HG02623 (cell line): ENCODE data around the gene GPR84.
A peak's percentile ranks its signal among the peaks of the same experiment; 100 is the strongest.

Experiments used
- ATAC-seq: cut with Tn5 transposase; IDR thresholded peaks from one replicate; pipeline ENCODE4 v1.9.1; 2021; ENCODE audit warnings: moderate library complexity; ENCODE audit not compliant: unreplicated experiment

Gene GPR84

GRCh38 chr12:54374562-54375258 is 10.4 kb upstream of the GPR84 start:
- ATAC-seq = no peak

DNA sequence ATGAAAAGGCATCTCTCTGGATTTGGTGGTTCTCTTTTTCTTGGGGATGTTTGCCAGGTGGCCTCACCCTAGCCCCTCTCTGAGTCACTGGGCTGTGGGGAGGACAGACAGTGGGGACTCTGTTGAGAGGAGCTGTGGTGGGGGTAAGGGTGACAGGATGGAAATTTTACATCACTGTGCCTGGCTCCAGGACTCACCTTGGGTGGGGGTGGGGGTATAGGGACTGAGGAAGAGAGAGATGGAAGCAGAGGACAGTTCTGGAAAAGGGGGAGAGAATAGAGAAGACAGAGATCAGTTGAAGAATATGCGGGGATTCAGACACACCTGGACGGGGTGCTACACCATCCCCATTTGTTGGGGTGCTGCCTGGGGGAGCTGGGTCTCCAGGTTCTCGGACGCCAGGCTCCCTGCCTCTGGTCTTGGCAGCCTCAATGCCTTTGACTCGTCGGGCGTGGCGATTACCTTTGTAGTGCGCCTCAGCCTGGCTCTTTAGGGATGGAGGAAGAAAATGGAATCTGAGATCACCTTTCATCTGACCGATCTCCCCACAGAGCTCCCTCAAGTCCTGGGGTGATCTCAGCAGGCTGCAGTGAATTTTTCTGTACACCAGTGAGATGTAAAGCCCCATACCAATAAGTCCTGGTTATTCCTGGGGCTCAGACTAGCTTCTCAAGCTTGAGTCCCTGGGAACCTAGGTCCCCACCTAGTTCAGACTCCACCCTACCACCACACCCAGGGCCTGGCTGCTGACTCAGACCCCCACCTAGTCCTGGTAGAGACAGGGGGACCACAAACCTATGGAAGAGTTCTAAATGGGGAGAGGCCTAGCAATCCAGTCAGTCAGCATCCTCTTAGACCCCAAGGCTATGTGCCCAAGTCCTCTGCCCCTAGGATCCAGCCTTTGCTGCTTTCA is 9.6 kb upstream of the GPR84 start:
- ATAC-seq = no peak

DNA sequence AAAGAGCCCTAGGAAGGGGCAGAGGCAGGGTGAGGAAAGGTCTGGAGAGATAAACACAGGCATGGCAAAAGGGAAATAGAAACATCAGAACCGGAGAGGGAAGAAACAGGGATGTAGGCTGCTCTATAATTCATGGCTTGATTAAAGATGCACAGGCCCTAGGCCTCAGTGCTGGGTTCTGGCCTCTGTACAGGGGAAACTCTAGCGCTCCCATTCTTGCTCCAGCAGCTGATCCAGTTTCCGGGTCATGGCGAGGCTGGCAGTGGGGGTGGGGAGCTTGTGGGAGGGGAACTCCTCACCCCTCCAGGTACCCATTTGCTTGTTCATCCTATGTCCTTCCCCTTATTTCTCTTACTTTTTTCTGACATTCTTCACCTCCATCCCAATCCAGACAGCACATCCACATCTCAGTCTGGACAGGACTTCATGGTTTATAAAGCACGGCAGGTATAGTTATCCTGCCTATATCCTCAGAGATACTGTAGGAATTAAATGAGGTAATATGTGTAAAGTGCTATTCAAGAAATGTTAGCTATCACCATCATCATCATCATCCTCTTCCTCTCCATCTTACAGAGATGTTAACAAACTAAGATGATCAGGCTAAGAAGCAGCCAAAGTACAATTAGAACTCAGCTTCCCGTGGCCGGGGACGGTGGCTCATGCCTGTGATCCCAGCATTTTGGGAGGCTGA is 8.0 kb upstream of the GPR84 start:
- ATAC-seq = no peak

DNA sequence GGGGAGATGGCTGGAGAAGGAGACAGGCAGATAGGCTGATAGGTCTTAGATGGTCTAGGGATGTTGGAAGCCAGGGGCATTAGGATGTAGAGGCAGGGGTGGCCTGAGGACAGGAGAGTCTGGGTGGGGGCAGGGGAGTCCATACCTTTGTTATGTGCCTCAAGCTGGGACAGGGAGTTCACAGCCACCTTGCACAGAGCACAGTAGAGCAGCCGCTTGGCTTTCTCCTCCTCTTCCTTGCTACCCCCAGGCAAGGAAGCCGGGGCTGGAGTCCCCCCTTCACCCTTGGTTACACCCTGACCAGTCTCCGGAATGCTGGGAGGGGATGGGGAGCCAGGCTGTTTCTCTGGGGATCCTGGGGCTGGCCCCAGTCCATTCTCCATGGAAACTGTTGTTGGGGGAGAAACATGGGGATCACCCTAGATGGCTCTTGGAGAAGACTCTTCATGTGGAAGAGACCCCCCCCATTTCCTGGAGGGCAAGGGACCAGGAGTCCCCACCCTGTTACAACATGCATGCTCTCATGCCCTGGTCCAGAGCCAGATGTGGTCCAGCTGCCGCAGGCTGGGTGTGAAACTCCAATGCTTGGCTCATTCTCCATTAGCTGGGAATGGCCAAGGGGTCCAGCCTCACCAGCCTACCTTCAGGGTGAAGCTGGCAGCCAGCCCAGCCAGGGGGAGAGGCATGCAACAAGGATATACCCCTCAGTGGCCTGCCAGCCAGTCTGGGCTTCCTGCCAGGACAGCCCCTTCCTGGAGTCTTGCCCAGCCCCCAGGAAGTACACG is 7.2 kb upstream of the GPR84 start:
- no peak for ATAC-seq

DNA sequence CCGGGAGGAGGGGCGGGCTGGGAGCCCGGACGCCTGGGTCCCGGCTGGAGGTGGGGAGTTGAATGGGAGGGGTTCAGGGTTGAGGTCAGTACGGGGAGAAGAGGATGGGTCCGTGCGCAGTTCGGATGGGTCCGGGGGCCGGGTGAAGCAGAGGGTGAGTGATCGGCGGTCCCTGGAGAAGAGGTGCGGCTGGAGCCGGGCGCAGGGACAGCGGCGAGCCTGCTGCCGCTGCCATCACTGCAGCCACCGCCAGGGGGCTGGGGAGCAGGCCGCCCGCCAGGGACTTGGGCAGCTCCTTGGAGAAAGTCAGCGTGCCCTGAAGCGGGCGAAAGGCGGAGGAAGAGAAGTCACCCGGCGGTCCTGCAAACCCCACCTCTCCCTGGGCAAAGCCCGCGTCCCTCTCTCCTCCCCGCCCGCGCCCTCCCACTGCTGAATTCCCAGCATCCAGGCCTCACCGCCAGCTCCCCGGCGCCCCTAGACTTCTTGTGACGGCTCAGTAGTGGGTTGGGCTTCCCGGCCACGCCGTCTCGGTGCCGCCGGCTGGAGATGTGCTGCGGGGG is 6.0 kb upstream of the GPR84 start:
- ATAC-seq = no peak

DNA sequence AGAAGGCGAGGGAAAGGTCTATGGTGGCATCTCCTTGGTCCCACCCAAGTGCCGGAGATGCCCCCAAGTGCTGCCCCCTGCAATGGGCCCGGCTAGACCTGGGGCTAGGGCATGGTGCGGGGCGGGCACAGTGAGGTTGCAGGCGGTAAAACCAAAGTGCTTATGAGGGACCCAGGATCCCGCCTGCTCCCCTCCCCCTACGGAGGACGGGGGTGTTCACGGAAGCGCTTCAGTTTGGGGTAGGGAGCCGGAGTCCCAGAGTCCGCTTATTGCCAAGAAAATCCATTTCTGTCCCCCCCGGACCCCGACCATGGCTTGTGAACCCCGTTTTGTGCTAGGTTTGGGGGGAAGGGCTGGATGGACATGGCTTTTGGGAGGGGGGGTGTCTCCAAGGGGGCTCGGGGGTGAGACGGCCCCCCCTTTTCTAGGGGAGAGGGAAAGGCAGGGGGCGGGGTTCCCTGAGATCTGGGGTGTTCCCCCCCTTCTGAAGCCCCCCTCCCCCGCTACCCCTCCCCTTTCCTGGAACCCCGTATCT is 5.4 kb upstream of the GPR84 start:
- no peak for ATAC-seq

DNA sequence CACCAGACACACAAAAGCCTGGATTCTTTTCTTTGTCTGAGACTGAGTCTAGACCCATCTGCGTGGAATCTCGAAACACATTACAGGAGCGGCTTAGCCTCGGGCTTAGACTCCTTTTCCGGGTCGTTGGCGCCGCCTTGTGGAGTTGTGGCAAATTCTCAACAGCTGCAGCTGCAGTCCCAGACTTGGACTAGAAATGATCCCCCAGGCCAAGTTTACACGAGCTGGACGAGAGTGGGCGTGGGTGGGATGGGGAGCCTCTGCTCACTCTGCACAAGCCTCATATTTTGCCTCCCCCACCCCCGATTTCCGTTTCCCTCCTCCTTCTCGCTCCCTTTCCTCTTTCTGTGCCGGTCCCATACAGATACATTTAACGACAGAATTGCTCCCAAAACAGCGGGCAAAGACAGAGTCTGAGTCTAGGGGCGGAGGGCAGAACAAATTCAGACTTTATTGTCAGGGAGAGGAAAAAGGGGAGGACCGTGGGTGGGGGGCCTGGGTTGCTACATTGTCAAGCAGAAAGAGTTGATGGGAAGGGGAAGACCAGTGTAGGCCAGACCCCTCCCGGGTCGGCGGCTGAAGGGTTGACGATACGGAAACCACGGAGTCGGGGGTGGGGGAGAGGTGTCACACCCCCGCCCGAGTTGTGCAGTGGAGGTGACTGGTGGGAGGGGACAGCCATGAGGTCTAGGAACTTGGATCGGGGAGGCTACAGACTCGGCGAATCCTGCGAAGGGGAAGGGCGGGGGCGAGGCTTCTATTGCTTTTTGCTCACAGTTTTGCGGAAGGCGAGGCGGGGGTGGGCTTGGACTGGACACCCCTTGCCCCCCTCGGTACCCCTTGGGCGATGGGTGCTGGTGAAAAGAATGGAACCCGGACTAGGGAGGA is 4.7 kb upstream of the GPR84 start:
- peak; percentile 75 for ATAC-seq

- ATAC-seq = peak; percentile 6
Observed at GRCh38 chr12:54368025-54368708, 3.9 kb upstream of the GPR84 start.

- ATAC-seq = no peak
Observed at GRCh38 chr12:54363618-54364017, 668 bp downstream of the GPR84 start.

- no peak for ATAC-seq
Observed at GRCh38 chr12:54363047-54363446, 1.2 kb downstream of the GPR84 start.

DNA sequence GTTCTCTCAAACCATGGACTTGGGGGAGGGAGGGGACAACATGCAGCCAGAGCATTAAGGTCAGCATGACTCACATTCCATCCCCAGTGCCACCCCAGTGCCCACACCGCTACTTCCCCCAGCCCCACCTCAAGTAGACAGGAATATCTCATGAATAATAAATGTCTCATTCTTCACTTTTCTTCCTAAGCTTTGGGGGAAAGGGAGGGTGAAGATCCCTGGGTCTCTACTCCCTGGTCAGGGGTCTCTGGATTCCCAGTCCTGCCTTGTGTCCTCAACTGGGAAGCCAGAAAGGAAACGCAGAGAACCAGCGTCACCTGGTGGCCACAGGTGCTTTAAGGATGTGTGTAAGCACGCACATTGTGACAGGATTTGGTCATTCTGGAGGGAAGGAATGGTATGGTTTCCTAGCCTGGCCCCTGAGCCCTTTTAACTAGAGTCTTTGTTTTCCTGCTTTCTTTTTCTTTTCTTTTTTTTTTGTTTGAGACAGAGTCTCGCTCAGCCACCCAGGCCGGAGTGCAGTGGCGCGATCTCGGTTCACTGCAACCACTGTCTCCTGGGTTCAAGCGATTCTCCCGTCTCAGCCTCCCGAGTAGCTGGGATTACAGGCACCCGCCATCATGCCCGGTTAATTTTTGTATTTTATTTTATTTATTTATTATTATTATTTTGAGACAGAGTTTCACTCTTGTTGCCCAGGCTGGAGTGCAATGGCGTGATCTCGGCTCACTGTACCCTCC is 3.4 kb downstream of the GPR84 start:
- ATAC-seq = no peak

GRCh38 chr12:54359762-54360351 is 4.4 kb downstream of the GPR84 start:
- no peak for ATAC-seq

- ATAC-seq = peak; percentile 96
Observed at GRCh38 chr12:54358945-54359761, 5.1 kb downstream of the GPR84 start.

DNA sequence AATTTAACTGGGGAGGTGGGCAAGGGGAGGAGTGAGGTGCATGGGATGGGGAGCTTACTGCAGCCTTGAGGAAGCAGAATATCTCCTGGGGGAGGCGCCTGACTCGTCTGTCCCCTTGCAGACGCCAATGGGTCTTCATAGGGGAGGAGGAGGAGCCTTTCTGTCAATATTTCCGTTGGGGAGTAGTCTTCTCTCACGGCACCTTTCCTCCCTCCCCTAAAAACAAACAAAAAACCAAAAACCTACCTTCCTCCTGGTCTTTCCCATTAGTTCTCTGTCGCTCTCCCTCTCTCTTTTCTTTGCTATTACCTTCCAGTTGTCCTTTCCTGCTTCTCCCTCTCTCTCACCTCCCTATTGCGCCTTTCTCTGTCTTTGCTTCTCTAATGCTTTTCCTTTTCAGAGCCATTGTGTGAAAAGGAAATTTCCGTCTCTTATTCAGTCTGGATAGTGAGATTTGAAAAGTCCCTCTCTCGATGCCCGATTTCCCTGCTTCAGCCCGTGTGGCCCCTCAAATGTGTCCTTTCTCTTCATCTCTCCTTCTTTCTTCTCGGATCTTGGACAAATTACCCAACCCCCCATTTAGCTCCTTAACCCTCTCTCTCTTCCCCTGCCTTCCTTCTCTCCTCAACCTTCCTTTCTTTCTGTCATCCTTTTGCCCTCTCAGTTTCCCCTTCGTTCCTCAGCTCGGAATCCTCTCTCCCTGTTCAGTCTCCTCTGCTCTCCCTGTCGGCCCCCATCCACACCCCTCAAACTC is 5.9 kb downstream of the GPR84 start:
- no peak for ATAC-seq

GRCh38 chr12:54357506-54358190 is 6.6 kb downstream of the GPR84 start:
- no peak for ATAC-seq
